ENCODE measurements around the gene PAFAH2.

PAFAH2 gene

GRCh38 chr1:26029864-26030481, 32.1 kb upstream of the PAFAH2 start:
- DNase-seq: no peak

GRCh38 chr1:26029054-26029863, 31.4 kb upstream of the PAFAH2 start:
- DNase-seq: no peak

- DNase-seq: no peak
Observed at GRCh38 chr1:26028490-26028980, 30.7 kb upstream of the PAFAH2 start.

- no peak for DNase-seq
Observed at GRCh38 chr1:26027716-26028489, 30.0 kb upstream of the PAFAH2 start.

- no peak for DNase-seq
Observed at GRCh38 chr1:26025517-26025916, 27.7 kb upstream of the PAFAH2 start.

- DNase-seq: no peak
Observed at GRCh38 chr1:26025060-26025459, 27.2 kb upstream of the PAFAH2 start.

- DNase-seq: no peak
Observed at GRCh38 chr1:26023826-26024225, 26.0 kb upstream of the PAFAH2 start.

- no peak for DNase-seq
Observed at GRCh38 chr1:26023009-26023408, 25.1 kb upstream of the PAFAH2 start.

- no peak for DNase-seq
Observed at GRCh38 chr1:26022404-26022779, 24.5 kb upstream of the PAFAH2 start.

- peak; percentile 85 for DNase-seq
Observed at GRCh38 chr1:26021647-26022403, 24.0 kb upstream of the PAFAH2 start, which contains the start of gene EXTL1. Gene EXTL1 (plus strand): TSS chr1:26021775. CDS start chr1:26022647, 872 bp downstream.

GRCh38 chr1:26020941-26021646, 23.2 kb upstream of the PAFAH2 start:
- no peak for DNase-seq

- no peak for DNase-seq
Observed at GRCh38 chr1:26020330-26020768, 22.5 kb upstream of the PAFAH2 start.

GRCh38 chr1:26019641-26020315, 21.9 kb upstream of the PAFAH2 start:
- DNase-seq: no peak

- no peak for DNase-seq
Observed at GRCh38 chr1:26017606-26018005, 19.7 kb upstream of the PAFAH2 start.

- DNase-seq: no peak
Observed at GRCh38 chr1:26016953-26017545, 19.2 kb upstream of the PAFAH2 start.

GRCh38 chr1:26016258-26016952, 18.5 kb upstream of the PAFAH2 start:
- DNase-seq: peak; percentile 51

- DNase-seq: no peak
Observed at GRCh38 chr1:26015358-26015757, 17.5 kb upstream of the PAFAH2 start.

GRCh38 chr1:26014179-26014578, 16.3 kb upstream of the PAFAH2 start:
- no peak for DNase-seq

GRCh38 chr1:26012864-26013263, 15.0 kb upstream of the PAFAH2 start:
- DNase-seq: no peak

- no peak for DNase-seq
Observed at GRCh38 chr1:26010825-26011224, 13.0 kb upstream of the PAFAH2 start.
